CD4-positive, alpha-beta T cell treated with Interferon gamma for 1 hour (primary cell): Measurements from ENCODE around the gene SLC5A10.

Experiments used
- DNase-seq: peaks from one replicate; pipeline ENCODE4 v3.0.0-alpha.2; 2020

The SLC5A10 gene

GRCh38 chr17:18986541-18987229, 34.7 kb downstream of the SLC5A10 start:
- no peak for DNase-seq

GRCh38 chr17:18987230-18987610, 35.3 kb downstream of the SLC5A10 start:
- no peak for DNase-seq

- no peak for DNase-seq
Observed at GRCh38 chr17:18987862-18988545, 36.0 kb downstream of the SLC5A10 start.

GRCh38 chr17:18988546-18989173, 36.7 kb downstream of the SLC5A10 start:
- no peak for DNase-seq

GRCh38 chr17:18990331-18990730, 38.4 kb downstream of the SLC5A10 start:
- no peak for DNase-seq

GRCh38 chr17:18991531-18992315, 39.8 kb downstream of the SLC5A10 start:
- DNase-seq: no peak

GRCh38 chr17:18992454-18993130, 40.6 kb downstream of the SLC5A10 start:
- DNase-seq: peak; percentile 65

- DNase-seq: no peak
Observed at GRCh38 chr17:18993905-18994526, 42.1 kb downstream of the SLC5A10 start.

GRCh38 chr17:18994631-18995030, 42.7 kb downstream of the SLC5A10 start:
- no peak for DNase-seq

- no peak for DNase-seq
Observed at GRCh38 chr17:18995220-18995619, 43.3 kb downstream of the SLC5A10 start.

- no peak for DNase-seq
Observed at GRCh38 chr17:18996458-18996857, 44.5 kb downstream of the SLC5A10 start.

- DNase-seq: no peak
Observed at GRCh38 chr17:18997650-18998196, 45.8 kb downstream of the SLC5A10 start.

GRCh38 chr17:18999394-18999793, 47.4 kb downstream of the SLC5A10 start:
- DNase-seq: no peak

- DNase-seq: no peak
Observed at GRCh38 chr17:18999911-19000310, 47.9 kb downstream of the SLC5A10 start.

- no peak for DNase-seq
Observed at GRCh38 chr17:19000531-19001325, 48.8 kb downstream of the SLC5A10 start.

GRCh38 chr17:19001907-19002590, 50.1 kb downstream of the SLC5A10 start:
- no peak for DNase-seq

GRCh38 chr17:19002805-19003542, 51.0 kb downstream of the SLC5A10 start:
- no peak for DNase-seq

- DNase-seq: no peak
Observed at GRCh38 chr17:19003543-19004420, 51.8 kb downstream of the SLC5A10 start.
